GM12878 (cell line): ENCODE data around the gene IFT81.
"Not testable (repeated sequence)": the region's sequence is repeated elsewhere in the genome, so short reads cannot be mapped to it uniquely, and the experiment has no call there.

Experiments used
- CEBPB ChIP-seq, 2 experiments: fragments of 150-350 bp in 1 of 2; IDR thresholded peaks; 2 replicates each; pipeline ENCODE4 v1.6.1; 2012 to 2014; ENCODE audit warnings: low read depth in 2 of 2, low read length in 2 of 2, borderline replicate concordance in 1 of 2, inconsistent platforms in 1 of 2
- EZH2 ChIP-seq: IDR thresholded peaks from 2 replicates; pipeline ENCODE4 v1.6.1; 2012; ENCODE audit warnings: low read depth, mild to moderate bottlenecking, control low read depth, inconsistent platforms, low read length, borderline replicate concordance; ENCODE audit not compliant: control insufficient read depth
- GABPA ChIP-seq: IDR thresholded peaks from 2 replicates; pipeline ENCODE4 v1.6.1; 2014; ENCODE audit warnings: antibody characterized with exemption, low read depth, mild to moderate bottlenecking, inconsistent platforms
- PKNOX1 ChIP-seq: fragments of 450-650 bp; IDR thresholded peaks from 2 replicates; pipeline ENCODE4 v1.6.1; 2016; ENCODE audit warnings: mild to moderate bottlenecking
- POLR2A ChIP-seq: IDR thresholded peaks from 2 replicates; pipeline ENCODE4 v1.6.1; 2011; ENCODE audit warnings: low read depth, mild to moderate bottlenecking, low read length
- TARDBP ChIP-seq: IDR thresholded peaks from 2 replicates; pipeline ENCODE4 v1.6.1; 2016; ENCODE audit warnings: borderline replicate concordance

- TF ChIP-seq PKNOX1; TARDBP; EZH2; CEBPB (IDR thresholded peaks at IDR 0.05; ENCODE audit: borderline replicate concordance in 1 of 2, low read depth in 2 of 2, low read length in 2 of 2); POLR2A; GABPA: not testable (repeated sequence)
These were observed 87.7 kb downstream of the IFT81 start for GRCh38 chr12:110211639-110212536.
